ENCODE data around the gene RPL18A. TPM values are rescaled to one million over a fixed set of nuclear protein-coding genes. Genes with fewer than 3 reads are reported as not detected.

The RPL18A gene
- total and polyA plus RNA-seq, 4 donors, result 639 to 1,987 (median 1,843) TPM

GRCh38 chr19:17860331-17860992, 752 bp downstream of the RPL18A start:
- 2% methylated on average over 22 of the region's 22 CpGs for WGBS, 2 donors
- ATAC-seq (ENCODE audit: insufficient read depth, low FRiP score), result no peak
- no peak for TF ChIP-seq CTCF (IDR thresholded peaks at IDR 0.05; ENCODE audit: control extremely low read depth, extremely low read depth)
- no peak for DNase-seq
- peak overlapping the region; percentile 88 to 89 for H3K9ac ChIP-seq (ENCODE audit: insufficient read depth in 1 of 2, low read length in 2 of 2)
- peaks cover 13 to 37% (median 25%) of the 10 kb centered on the region in 4 donors for H3K36me3 ChIP-seq (ENCODE audit: control insufficient read depth in 4 of 4, insufficient read depth in 4 of 4, low read length in 4 of 4)
- H3K4me3 ChIP-seq, result peak overlapping the region; percentile 89
- peak overlapping the region; percentile 28 to 79 for H3K27ac ChIP-seq (ENCODE audit: low read depth in 1 of 2, low read length in 1 of 2)
- no peaks in the 10 kb centered on the region for H3K9me3 ChIP-seq (ENCODE audit: control insufficient read depth in 4 of 4, insufficient read depth in 3 of 4, low read length in 3 of 4)
- peaks cover 0 to under 1% (median 0%) of the 10 kb centered on the region in 3 donors for H3K27me3 ChIP-seq (ENCODE audit: control insufficient read depth in 3 of 3, insufficient read depth in 3 of 3, low read length in 2 of 3)
- peaks cover 0 to 18% (median 6%) of the 10 kb centered on the region in 5 donors for H3K4me1 ChIP-seq (ENCODE audit: control insufficient read depth in 5 of 5, insufficient read depth in 5 of 5, low read length in 5 of 5)

GRCh38 chr19:17860993-17861360, 1.3 kb downstream of the RPL18A start:
- WGBS, 2 donors, result 51 to 52% methylated on average over 5 to 7 of the region's 7 CpGs
- no peak for TF ChIP-seq CTCF (IDR thresholded peaks at IDR 0.05; ENCODE audit: control extremely low read depth, extremely low read depth)
- H3K27ac ChIP-seq (ENCODE audit: low read depth in 1 of 2, low read length in 1 of 2), result no peak overlapping the region
- H3K9me3 ChIP-seq (ENCODE audit: control insufficient read depth in 4 of 4, insufficient read depth in 3 of 4, low read length in 3 of 4), result no peaks in the 10 kb centered on the region
- peak overlapping the region; percentile 88 to 89 for H3K9ac ChIP-seq (ENCODE audit: insufficient read depth in 1 of 2, low read length in 2 of 2)
- DNase-seq (no peak), ATAC-seq (ENCODE audit: insufficient read depth, low FRiP score) (no peak)
- H3K27me3 ChIP-seq (ENCODE audit: control insufficient read depth in 3 of 3, insufficient read depth in 3 of 3, low read length in 2 of 3), result no peaks in the 10 kb centered on the region
- peaks cover 13 to 41% (median 25%) of the 10 kb centered on the region in 4 donors for H3K36me3 ChIP-seq (ENCODE audit: control insufficient read depth in 4 of 4, insufficient read depth in 4 of 4, low read length in 4 of 4)
- peaks cover 0 to 18% (median 6%) of the 10 kb centered on the region in 5 donors for H3K4me1 ChIP-seq (ENCODE audit: control insufficient read depth in 5 of 5, insufficient read depth in 5 of 5, low read length in 5 of 5)
- H3K4me3 ChIP-seq, result peak overlapping the region; percentile 89

- no peak for TF ChIP-seq CTCF (IDR thresholded peaks at IDR 0.05; ENCODE audit: control extremely low read depth, extremely low read depth)
- Histone ChIP-seq H3K36me3 (ENCODE audit: control insufficient read depth in 4 of 4, insufficient read depth in 4 of 4, low read length in 4 of 4) (peaks cover 13 to 41% (median 25%) of the 10 kb centered on the region in 4 donors), H3K4me3 (no peak overlapping the region), H3K9me3 (ENCODE audit: control insufficient read depth in 4 of 4, insufficient read depth in 3 of 4, low read length in 3 of 4) (no peaks in the 10 kb centered on the region), H3K9ac (ENCODE audit: insufficient read depth in 1 of 2, low read length in 2 of 2) (no peak overlapping the region), H3K4me1 (ENCODE audit: control insufficient read depth in 5 of 5, insufficient read depth in 5 of 5, low read length in 5 of 5) (peaks cover 0 to 18% (median 6%) of the 10 kb centered on the region in 5 donors), H3K27me3 (ENCODE audit: control insufficient read depth in 3 of 3, insufficient read depth in 3 of 3, low read length in 2 of 3) (no peaks in the 10 kb centered on the region), H3K27ac (ENCODE audit: low read depth in 1 of 2, low read length in 1 of 2) (no peak overlapping the region)
- 87% methylated on average over 23 of the region's 23 CpGs for WGBS, 2 donors
- no peak for ATAC-seq (ENCODE audit: insufficient read depth, low FRiP score)
- no peak for DNase-seq
Measured at GRCh38 chr19:17861542-17862402, 2.1 kb downstream of the RPL18A start.
